BJ (cell line): ENCODE measurements around the gene FANCC. TPM values are rescaled to one million over a fixed set of nuclear protein-coding genes. Genes with fewer than 3 reads are reported as not detected.
A peak's percentile ranks its signal among the peaks of the same experiment; 100 is the strongest.

Experiments used
- CTCF ChIA-PET: fragments of 350-600 bp; formaldehyde crosslinking; extraction: SDS; loops from one replicate; lab custom pipeline; 2021; ENCODE audit warnings: antibody characterized with exemption, inconsistent platforms; lab: Yijun Ruan, JAX
- POLR2A ChIA-PET: fragments of 300-600 bp; sonication (Branson Sonifier 250); formaldehyde crosslinking; extraction: SDS; loops from one replicate; lab custom pipeline; 2021; ENCODE audit warnings: antibody characterized with exemption; lab: Charles Lee
- DNase-seq: peaks from one replicate; pipeline ENCODE4 v3.0.0-alpha.2; 2011; ENCODE audit warnings: low read depth
- H3K27me3 ChIP-seq: 2 replicates; pipeline ENCODE4 v1.6.0; 2011; ENCODE audit warnings: low read length; ENCODE audit not compliant: control insufficient read depth, insufficient read depth
- H3K36me3 ChIP-seq: 2 replicates; pipeline ENCODE4 v1.5.1; 2011; ENCODE audit warnings: low read length; ENCODE audit not compliant: control insufficient read depth, insufficient read depth
- H3K4me3 ChIP-seq: 2 replicates; pipeline ENCODE4 v1.5.1; 2011; ENCODE audit warnings: low read depth, mild to moderate bottlenecking, control low read depth, low read length
- polyA plus RNA-seq: library from polyadenylated mRNA; depleted of rRNA; stranded (reverse); fragments of >200 nt; gene quantifications from 2 replicates; pipeline ENCODE4 v1.2.3, GENCODE V29; 2011
- TF ChIP-seq, protein P1 (sequence below): IDR thresholded peaks from 2 replicates; pipeline ENCODE4 v1.5.1; 2011; ENCODE audit warnings: low read depth, mild to moderate bottlenecking, control low read depth, inconsistent platforms, low read length, moderate library complexity; ENCODE audit not compliant: insufficient read depth

FANCC gene
- polyA plus RNA-seq, 1 experiment: 6.1 TPM

DNA sequence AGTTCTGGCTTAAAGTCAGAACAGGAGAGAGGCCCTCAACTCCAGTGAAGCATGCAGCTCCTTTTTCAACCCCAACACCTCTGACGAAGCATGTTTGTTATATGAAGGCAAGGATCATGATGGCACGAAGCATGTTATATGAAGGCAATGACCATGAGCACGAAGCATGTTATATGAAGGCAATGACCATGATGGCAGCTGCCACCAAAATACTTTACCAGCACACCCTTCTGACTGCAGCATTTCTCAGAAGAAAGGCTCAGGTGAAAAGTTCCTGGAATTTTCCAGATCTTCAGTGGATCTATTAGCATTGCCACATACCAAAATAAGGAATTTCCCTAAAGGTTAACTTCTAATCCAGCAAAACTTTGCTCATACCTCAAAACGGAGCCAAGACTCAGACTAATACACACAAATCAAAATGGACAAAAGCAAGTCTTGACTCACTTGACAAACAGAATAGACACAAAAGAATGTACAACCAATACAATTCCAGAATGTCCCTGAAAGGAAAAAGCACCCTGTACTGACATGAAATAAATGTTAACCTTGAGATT, 217.4 kb downstream of the FANCC start:
- POLR2A ChIA-PET: interaction anchor here (0.7 kb wide), 1 partner anchor 217 kb away, joined by 4 read pairs; no protein-coding TSS in a partner anchor
- DNase-seq: no peak
- CTCF ChIA-PET: no interaction called here
- Histone ChIP-seq H3K36me3 (peaks cover 3% of the 10 kb centered on the region; the same call in 1 of the 2 replicates), H3K27me3 (no peaks in the 10 kb centered on the region), H3K4me3 (no peak overlapping the region)
- TF ChIP-seq, protein P1, sequence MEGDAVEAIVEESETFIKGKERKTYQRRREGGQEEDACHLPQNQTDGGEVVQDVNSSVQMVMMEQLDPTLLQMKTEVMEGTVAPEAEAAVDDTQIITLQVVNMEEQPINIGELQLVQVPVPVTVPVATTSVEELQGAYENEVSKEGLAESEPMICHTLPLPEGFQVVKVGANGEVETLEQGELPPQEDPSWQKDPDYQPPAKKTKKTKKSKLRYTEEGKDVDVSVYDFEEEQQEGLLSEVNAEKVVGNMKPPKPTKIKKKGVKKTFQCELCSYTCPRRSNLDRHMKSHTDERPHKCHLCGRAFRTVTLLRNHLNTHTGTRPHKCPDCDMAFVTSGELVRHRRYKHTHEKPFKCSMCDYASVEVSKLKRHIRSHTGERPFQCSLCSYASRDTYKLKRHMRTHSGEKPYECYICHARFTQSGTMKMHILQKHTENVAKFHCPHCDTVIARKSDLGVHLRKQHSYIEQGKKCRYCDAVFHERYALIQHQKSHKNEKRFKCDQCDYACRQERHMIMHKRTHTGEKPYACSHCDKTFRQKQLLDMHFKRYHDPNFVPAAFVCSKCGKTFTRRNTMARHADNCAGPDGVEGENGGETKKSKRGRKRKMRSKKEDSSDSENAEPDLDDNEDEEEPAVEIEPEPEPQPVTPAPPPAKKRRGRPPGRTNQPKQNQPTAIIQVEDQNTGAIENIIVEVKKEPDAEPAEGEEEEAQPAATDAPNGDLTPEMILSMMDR: no peak

DNA sequence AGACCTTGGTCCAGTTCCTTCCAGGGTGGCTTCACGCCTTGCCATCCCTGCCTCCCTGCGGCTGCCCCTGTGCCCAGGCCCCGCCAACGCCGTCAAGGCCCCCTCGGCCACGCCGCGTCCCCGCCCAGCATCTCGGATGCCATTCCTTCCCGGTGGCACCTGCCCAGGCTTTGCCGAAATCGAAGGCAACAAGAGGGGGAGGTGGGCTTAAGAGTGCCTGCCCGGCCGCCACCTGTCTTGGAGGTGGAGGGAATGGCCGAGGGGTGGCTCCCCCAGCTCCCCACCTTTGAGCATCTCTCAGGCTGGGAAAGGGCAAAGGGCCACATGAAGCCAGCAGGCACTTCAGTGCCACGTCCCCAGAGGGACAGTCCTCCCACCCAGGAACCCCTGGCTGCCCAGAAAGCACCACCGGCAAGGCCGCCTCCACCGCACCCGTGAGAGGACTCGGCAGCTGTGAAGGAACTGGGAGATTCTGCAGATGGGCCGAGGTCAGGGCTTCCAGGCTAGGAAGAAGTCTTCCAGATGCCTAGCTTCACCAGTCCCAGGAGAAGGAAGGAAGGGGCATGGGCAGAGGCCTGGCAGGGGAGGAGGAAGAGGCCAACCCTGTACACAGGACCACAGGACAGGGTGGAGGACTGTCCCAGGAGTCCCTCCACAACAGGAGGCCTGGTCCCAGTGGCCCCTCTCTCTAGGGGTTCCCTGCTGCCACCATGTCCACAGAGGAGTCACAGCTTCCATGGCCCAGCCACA, 218.0 kb downstream of the FANCC start:
- TF ChIP-seq, protein P1: no peak
- H3K27me3 ChIP-seq: no peaks in the 10 kb centered on the region
- H3K4me3 ChIP-seq: no peak overlapping the region
- ChIA-PET POLR2A (interaction anchor here (0.7 kb wide), 1 partner anchor 216 kb away, joined by 4 read pairs; no protein-coding TSS in a partner anchor), CTCF (interaction anchor here (0.6 to 0.8 kb wide), 2 partner anchors 27 to 403 kb away, joined by 3 read pairs; no protein-coding TSS in a partner anchor)
- H3K36me3 ChIP-seq: peaks cover 4% of the 10 kb centered on the region; the same call in 1 of the 2 replicates
- no peak for DNase-seq

DNA sequence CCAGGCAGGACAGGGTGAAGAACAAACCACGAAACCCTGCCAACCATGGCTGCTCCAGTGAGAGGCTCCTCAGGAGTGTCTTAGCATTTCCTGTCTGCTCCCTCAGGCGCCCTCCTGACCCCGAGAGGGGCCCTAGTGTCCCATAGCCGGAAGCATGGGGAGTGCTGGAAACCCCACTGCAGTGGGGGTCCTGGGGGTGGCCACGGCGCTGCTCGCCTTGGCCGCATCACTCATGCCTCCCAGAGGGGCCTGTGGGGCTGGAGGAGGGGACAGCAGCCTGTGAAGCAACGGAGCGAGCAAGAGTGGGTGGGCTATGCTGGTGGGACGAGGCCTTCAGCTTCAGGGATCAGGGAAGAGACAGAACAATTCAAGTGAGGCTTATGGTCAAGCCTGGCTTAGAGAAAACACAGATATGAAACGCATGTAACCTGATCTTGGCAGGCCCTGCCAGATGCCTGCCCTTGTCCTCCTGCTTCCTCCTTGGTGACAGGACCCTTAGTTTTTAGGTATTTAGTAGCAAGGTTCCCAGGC, 219.1 kb downstream of the FANCC start:
- Histone ChIP-seq H3K27me3 (no peaks in the 10 kb centered on the region), H3K4me3 (no peak overlapping the region), H3K36me3 (peaks cover 4% of the 10 kb centered on the region; the same call in 1 of the 2 replicates)
- TF ChIP-seq, protein P1: no peak
- no peak for DNase-seq
- CTCF ChIA-PET: interaction anchor here (0.8 to 0.9 kb wide), 2 partner anchors 26 to 29 kb away, joined by 3 read pairs; no protein-coding TSS in a partner anchor
- POLR2A ChIA-PET: no interaction called here

DNA sequence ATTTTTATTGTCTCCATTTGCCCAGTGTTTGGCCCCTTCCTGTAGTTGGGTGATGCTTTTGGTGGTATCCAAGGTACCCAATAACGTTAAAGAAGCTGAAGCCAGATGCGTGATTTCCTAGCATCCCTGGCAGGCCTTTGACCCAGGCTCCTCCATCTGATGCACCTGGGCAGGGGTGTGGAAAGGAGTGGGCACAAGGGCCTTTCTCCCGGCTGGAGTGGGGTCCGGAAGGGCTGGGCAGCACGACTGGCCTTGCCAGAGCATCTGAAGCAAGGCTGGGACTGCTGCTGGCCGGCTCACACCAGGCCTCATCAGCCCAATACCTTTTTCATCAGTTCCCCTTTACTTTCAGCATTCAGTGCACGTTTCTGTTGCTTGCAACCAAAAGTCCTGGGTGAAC, 220.2 kb downstream of the FANCC start:
- H3K36me3 ChIP-seq: peaks cover 4% of the 10 kb centered on the region; the same call in 1 of the 2 replicates
- no peak for DNase-seq
- TF ChIP-seq, protein P1: no peak
- H3K27me3 ChIP-seq: no peaks in the 10 kb centered on the region
- POLR2A ChIA-PET: no interaction called here
- CTCF ChIA-PET: interaction anchor here (0.9 to 1.3 kb wide), 2 partner anchors 30 to 429 kb away, joined by 3 read pairs; no protein-coding TSS in a partner anchor
- no peak overlapping the region for H3K4me3 ChIP-seq

DNA sequence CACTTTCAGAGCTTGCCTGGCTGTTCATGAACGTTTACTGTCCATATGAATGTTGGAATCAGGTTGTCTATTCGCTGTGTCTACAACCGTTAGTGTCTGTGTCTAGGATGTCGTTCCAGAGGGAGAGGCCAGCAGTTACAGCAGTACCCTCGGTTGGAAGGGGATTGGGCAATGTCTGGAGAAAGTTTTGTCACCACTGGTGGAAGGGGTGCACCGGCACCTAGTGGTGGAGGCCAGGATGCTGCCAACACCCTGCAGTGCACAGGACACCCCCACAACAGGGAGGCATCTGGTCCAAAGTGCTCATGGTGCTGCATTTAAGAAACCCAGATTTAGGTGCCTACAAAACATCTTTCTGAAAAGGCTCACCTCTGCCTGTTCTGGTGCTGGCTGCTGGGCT, 220.7 kb downstream of the FANCC start:
- ChIA-PET CTCF (interaction anchor here (1.3 kb wide), 1 partner anchor 428 kb away, joined by 3 read pairs; no protein-coding TSS in a partner anchor), POLR2A (no interaction called here)
- TF ChIP-seq, protein P1: 0 out of 2 replicates have a peak, but pooled peaks have one; percentile 21
- DNase-seq: no peak
- no peak overlapping the region for H3K4me3 ChIP-seq
- no peaks in the 10 kb centered on the region for H3K27me3 ChIP-seq
- H3K36me3 ChIP-seq: peaks cover 2% of the 10 kb centered on the region; the same call in 1 of the 2 replicates
